Breast epithelium (tissue), 4 donors: ENCODE data around the gene MUC4. TPM values are rescaled to one million over a fixed set of nuclear protein-coding genes. Genes with fewer than 3 reads are reported as not detected.
A peak's percentile ranks its signal among the peaks of the same experiment; 100 is the strongest.
"Not testable (repeated sequence)": the region's sequence is repeated elsewhere in the genome, so short reads cannot be mapped to it uniquely, and the experiment has no call there.

Experiments
- DNase-seq, 2 donors: peaks; one replicate each; pipeline ENCODE4 v3.0.0-alpha.2; 2019; ENCODE audit warnings: low spot score in 2 of 2
- H3K27ac ChIP-seq, 2 donors: fragments of 200-600 bp; sonication (generic) in 1 of 2; one replicate each; pipeline ENCODE4 v1.5.1; 2016 to 2019; ENCODE audit warnings: mild to moderate bottlenecking in 1 of 2
- H3K27me3 ChIP-seq, 2 donors: fragments of 200-600 bp; sonication (generic) in 1 of 2; one replicate each; pipeline versions ENCODE4 v1.5.1 to v1.6.0; 2017 to 2019; ENCODE audit warnings: control low read depth in 1 of 2, mild to moderate bottlenecking in 1 of 2
- H3K36me3 ChIP-seq: fragments of 200-600 bp; one replicate; pipeline ENCODE4 v1.5.1; 2019
- H3K4me1 ChIP-seq, 2 donors: fragments of 200-600 bp; sonication (generic); one replicate each; pipeline ENCODE4 v1.5.1; 2016 to 2019; ENCODE audit warnings: control low read depth in 1 of 2
- H3K4me3 ChIP-seq, 3 donors: fragments of 200-600 bp; sonication (generic); 1 replicate in 2 of 3; 2 replicates in 1 of 3; pipeline ENCODE4 v1.5.1; 2016 to 2019; ENCODE audit warnings: mild to moderate bottlenecking in 3 of 3, moderate library complexity in 2 of 3
- H3K9me3 ChIP-seq, 2 donors: fragments of 200-600 bp; sonication (generic) in 1 of 2; one replicate each; pipeline ENCODE4 v1.5.1; 2016 to 2019; ENCODE audit warnings: control low read depth in 1 of 2
- CTCF ChIP-seq, 3 donors: fragments of 450-650 bp; IDR thresholded peaks; one replicate each; pipeline ENCODE4 v1.5.1; 2016 to 2017; ENCODE audit warnings: antibody characterized with exemption in 3 of 3, mild to moderate bottlenecking in 3 of 3, moderate library complexity in 3 of 3
- POLR2A ChIP-seq: fragments of 450-650 bp; IDR thresholded peaks from one replicate; pipeline ENCODE4 v1.6.1; 2016; ENCODE audit warnings: antibody characterized with exemption, mild to moderate bottlenecking, moderate library complexity
- POLR2AphosphoS5 ChIP-seq, 3 donors: sonication (generic); formaldehyde crosslinking; IDR thresholded peaks; one replicate each; pipeline ENCODE4 v1.6.1; 2017; ENCODE audit warnings: antibody characterized with exemption in 3 of 3
- intact Hi-C: fragments of 100-400 bp; cut with DNase I; formaldehyde crosslinking; loops from one replicate; pipeline ENCODE4 v1.15.1; 2023; ENCODE audit warnings: low total_unique reads
- total RNA-seq, 3 donors: library from RNA; depleted of rRNA; stranded (reverse); fragments of >200 nt; gene quantifications; one replicate each; pipeline ENCODE4 v1.1.0, GENCODE V29; 2016

The MUC4 gene
- total RNA-seq, 3 donors from 2014 or later: under 0.01 to 1.3 TPM; not detected in 1

DNA sequence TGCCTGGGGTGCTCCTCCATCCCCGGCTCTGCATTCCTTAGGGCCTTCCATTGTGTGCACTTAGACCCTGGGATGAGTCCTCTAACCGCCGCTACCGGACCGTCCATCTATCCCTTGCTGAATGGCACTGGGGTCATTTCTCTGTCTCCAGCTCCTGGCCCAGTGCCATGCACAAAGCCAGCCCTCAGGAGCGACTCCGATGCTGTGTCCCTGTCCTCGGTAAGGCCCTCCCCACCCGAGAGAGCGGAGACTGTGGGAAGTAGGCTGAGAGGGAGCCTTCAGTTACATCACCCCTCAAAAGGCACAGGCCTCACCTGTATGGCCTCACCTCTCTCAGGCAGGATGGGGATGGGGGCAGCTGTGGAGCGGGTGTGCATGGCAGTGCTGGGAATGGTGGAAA lies 33.8 kb downstream of the MUC4 start:
- DNase-seq: no peak
- Histone ChIP-seq H3K4me1 (no peaks in the 10 kb centered on the region), H3K9me3 (no peaks in the 10 kb centered on the region), H3K36me3 (no peaks in the 10 kb centered on the region), H3K27me3 (no peaks in the 10 kb centered on the region), H3K4me3 (no peak overlapping the region), H3K27ac (no peak overlapping the region)
- TF ChIP-seq POLR2AphosphoS5 (IDR thresholded peaks at IDR 0.05) (no peak), POLR2A (no peak), CTCF (IDR thresholded peaks at IDR 0.05) (no peak)
- intact Hi-C loops: no loop called here

DNA sequence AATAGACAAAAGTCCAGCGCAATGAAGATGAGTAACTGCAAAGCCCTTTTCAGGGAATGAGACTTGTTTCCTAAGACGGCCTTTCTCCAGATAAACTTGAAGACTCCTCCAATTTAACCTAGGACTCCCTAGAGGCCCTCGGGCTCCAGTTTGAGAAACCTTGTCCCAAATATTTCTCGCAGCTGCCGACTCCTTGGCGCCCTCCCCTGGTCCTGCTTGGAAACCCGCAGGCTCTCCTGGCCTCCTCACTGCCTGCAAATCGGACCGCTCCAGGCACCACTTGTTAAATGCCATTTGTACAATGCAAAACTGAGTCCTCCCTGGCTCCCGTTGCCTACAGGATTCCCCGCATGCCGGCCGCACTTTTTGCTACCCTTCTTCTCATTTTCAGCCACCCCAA lies 36.8 kb downstream of the MUC4 start:
- H3K27ac ChIP-seq: no peak overlapping the region
- no peaks in the 10 kb centered on the region for H3K9me3 ChIP-seq
- H3K4me1 ChIP-seq: no peaks in the 10 kb centered on the region
- H3K36me3 ChIP-seq: no peaks in the 10 kb centered on the region
- DNase-seq: no peak
- TF ChIP-seq CTCF (IDR thresholded peaks at IDR 0.05) (peak in 1 of 3 donors; percentile 30), POLR2A (no peak), POLR2AphosphoS5 (IDR thresholded peaks at IDR 0.05) (no peak)
- no peaks in the 10 kb centered on the region for H3K27me3 ChIP-seq
- H3K4me3 ChIP-seq: no peak overlapping the region
- intact Hi-C loops: no loop called here

DNA sequence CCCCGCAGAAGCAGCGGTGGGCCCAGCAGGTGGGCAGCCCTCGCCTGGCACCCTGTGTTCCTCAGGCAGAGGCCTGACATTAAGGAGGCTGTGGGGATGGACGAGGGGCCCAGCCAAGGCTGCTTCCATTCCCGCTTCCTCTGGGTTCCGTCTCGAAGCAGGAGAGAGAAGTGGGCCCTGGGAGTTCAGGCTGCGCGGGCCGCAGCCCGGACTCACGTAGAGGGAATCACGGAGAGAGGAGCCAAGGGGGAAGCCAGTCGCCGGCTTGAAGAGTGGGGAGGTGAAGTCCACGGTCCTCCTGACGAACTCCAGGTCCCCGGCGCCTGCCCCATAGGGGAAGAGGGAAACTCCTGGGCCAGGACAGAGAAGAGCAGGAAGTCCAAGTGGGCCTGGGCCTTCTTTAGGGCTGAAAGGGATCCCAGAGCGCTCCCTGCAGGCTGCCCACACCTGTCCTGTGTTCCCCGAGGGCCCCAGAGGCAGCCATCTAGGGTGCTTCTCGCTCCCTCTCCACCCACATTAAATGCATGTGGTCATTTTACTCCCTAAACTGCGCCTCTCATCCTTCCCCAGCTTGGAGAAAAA lies 37.7 kb downstream of the MUC4 start:
- no peaks in the 10 kb centered on the region for H3K36me3 ChIP-seq
- intact Hi-C loops: no loop called here
- no peak overlapping the region for H3K4me3 ChIP-seq
- H3K27me3 ChIP-seq: no peaks in the 10 kb centered on the region
- TF ChIP-seq CTCF (IDR thresholded peaks at IDR 0.05) (no peak), POLR2A (no peak), POLR2AphosphoS5 (IDR thresholded peaks at IDR 0.05) (no peak)
- H3K9me3 ChIP-seq: no peaks in the 10 kb centered on the region
- H3K27ac ChIP-seq: no peak overlapping the region
- no peaks in the 10 kb centered on the region for H3K4me1 ChIP-seq
- DNase-seq: no peak

- DNase-seq: no peak
- TF ChIP-seq CTCF (IDR thresholded peaks at IDR 0.05) (no peak), POLR2AphosphoS5 (IDR thresholded peaks at IDR 0.05) (no peak), POLR2A (no peak)
- no peaks in the 10 kb centered on the region for H3K4me1 ChIP-seq
- no peaks in the 10 kb centered on the region for H3K9me3 ChIP-seq
- H3K4me3 ChIP-seq: no peak overlapping the region
- H3K27me3 ChIP-seq: no peaks in the 10 kb centered on the region
- no peaks in the 10 kb centered on the region for H3K36me3 ChIP-seq
- no peak overlapping the region for H3K27ac ChIP-seq
- intact Hi-C loops: no loop called here
Measured at GRCh38 chr3:195771646-195772300, 40.0 kb downstream of the MUC4 start.

DNA sequence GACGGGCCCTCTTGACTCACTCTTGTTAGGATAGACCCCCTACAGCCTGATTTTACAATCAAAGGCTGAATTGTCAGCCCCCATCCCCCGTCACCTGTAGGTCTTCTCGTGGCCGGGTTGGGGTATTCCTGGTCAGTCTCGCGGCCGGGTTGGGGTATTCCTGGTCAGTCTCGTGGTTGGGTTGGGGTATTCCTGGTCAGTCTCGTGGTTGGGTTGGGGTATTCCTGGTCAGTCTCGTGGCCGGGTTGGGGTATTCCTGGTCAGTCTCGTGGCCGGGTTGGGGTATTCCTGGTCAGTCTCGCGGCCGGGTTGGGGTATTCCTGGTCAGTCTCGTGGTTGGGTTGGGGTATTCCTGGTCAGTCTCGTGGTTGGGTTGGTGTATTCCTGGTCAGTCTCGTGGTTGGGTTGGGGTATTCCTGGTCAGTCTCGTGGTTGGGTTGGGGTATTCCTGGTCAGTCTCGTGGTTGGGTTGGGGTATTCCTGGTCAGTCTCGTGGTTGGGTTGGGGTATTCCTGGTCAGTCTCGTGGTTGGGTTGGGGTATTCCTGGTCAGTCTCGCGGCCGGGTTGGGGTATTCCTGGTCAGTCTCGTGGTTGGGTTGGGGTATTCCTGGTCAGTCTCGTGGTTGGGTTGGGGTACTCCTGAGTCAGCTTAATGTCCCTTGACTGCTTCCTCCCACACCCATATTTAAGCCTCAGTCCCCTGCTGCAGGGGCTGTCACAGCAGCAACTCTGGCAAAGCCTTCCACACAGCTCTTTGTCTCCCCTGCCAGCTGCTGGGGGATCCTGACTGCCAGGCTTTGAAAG lies 40.7 kb downstream of the MUC4 start:
- H3K4me1 ChIP-seq, H3K4me3 ChIP-seq, intact Hi-C loops, H3K27me3 ChIP-seq, H3K36me3 ChIP-seq, DNase-seq, H3K9me3 ChIP-seq, H3K27ac ChIP-seq: not testable (repeated sequence)
